Tibial artery (tissue), 4 donors: ENCODE measurements around the gene WDR27.

Source experiments
- DNase-seq, 2 donors: peaks; one replicate each; pipeline ENCODE4 v3.0.0-alpha.2; 2019
- H3K27ac ChIP-seq, 2 donors: fragments of 200-600 bp; sonication (generic) in 1 of 2; 1 replicate in 1 of 2; 2 replicates in 1 of 2; pipeline ENCODE4 v1.5.1; 2018 to 2019; ENCODE audit warnings: mild to moderate bottlenecking in 1 of 2
- H3K27me3 ChIP-seq, 2 donors: fragments of 200-600 bp; sonication (generic) in 1 of 2; one replicate each; pipeline versions ENCODE4 v1.5.1 to v1.6.0; 2016 to 2019
- H3K36me3 ChIP-seq, 3 donors: fragments of 200-600 bp; sonication (generic) in 2 of 3; one replicate each; pipeline ENCODE4 v1.5.1; 2016 to 2019; ENCODE audit warnings: mild to moderate bottlenecking in 2 of 3
- H3K4me1 ChIP-seq, 4 donors: fragments of 200-600 bp; sonication (generic) in 2 of 4; 1 replicate in 3 of 4; 2 replicates in 1 of 4; pipeline ENCODE4 v1.5.1; 2016 to 2019
- H3K4me3 ChIP-seq, 2 donors: fragments of 200-600 bp; sonication (generic) in 1 of 2; 1 replicate in 1 of 2; 2 replicates in 1 of 2; pipeline ENCODE4 v1.5.1; 2018 to 2019; ENCODE audit warnings: mild to moderate bottlenecking in 2 of 2
- H3K9me3 ChIP-seq, 3 donors: fragments of 200-600 bp; sonication (generic) in 1 of 3; one replicate each; pipeline ENCODE4 v1.5.1; 2016 to 2019
- intact Hi-C: fragments of 100-400 bp; cut with DNase I; formaldehyde crosslinking; loops from one replicate; pipeline ENCODE4 v1.15.0; 2023; ENCODE audit warnings: low total_unique reads
- TF ChIP-seq, protein P1 (sequence below), 2 experiments: fragments of 200-600 bp in 1 of 2; fragments of 450-650 bp in 1 of 2; IDR thresholded peaks; one replicate each; pipeline ENCODE4 v1.5.1; 2017 to 2019; ENCODE audit warnings: antibody characterized with exemption in 2 of 2, mild to moderate bottlenecking in 1 of 2, moderate library complexity in 1 of 2

WDR27 gene

DNA sequence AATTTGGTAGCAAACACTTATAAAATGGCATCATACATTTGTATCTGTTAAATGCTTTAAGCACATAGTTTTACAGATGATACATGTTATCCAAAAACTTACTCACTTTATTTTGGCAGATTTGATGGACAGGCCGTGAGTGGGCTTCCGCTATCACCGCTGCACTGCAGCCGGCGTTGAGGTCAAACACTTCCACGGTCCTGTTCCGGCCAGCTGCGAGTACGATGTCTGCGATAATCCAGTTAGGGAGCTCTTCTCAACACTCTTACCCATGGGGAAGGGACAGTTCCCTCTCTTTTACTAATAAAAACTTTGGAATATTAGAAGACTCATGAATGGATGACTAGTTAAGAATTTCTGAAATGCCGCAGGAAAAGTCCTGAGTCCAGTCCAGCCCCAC is 69.0 kb downstream of the WDR27 start:
- intact Hi-C loops: no loop called here
- Histone ChIP-seq H3K27ac (no peak overlapping the region), H3K4me3 (no peak overlapping the region), H3K36me3 (peaks cover 25 to 52% (median 31%) of the 10 kb centered on the region in 3 donors), H3K9me3 (no peaks in the 10 kb centered on the region), H3K4me1 (no peaks in the 10 kb centered on the region), H3K27me3 (no peaks in the 10 kb centered on the region)
- no peak for DNase-seq
- TF ChIP-seq, protein P1, sequence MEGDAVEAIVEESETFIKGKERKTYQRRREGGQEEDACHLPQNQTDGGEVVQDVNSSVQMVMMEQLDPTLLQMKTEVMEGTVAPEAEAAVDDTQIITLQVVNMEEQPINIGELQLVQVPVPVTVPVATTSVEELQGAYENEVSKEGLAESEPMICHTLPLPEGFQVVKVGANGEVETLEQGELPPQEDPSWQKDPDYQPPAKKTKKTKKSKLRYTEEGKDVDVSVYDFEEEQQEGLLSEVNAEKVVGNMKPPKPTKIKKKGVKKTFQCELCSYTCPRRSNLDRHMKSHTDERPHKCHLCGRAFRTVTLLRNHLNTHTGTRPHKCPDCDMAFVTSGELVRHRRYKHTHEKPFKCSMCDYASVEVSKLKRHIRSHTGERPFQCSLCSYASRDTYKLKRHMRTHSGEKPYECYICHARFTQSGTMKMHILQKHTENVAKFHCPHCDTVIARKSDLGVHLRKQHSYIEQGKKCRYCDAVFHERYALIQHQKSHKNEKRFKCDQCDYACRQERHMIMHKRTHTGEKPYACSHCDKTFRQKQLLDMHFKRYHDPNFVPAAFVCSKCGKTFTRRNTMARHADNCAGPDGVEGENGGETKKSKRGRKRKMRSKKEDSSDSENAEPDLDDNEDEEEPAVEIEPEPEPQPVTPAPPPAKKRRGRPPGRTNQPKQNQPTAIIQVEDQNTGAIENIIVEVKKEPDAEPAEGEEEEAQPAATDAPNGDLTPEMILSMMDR (IDR thresholded peaks at IDR 0.05): no peak

DNA sequence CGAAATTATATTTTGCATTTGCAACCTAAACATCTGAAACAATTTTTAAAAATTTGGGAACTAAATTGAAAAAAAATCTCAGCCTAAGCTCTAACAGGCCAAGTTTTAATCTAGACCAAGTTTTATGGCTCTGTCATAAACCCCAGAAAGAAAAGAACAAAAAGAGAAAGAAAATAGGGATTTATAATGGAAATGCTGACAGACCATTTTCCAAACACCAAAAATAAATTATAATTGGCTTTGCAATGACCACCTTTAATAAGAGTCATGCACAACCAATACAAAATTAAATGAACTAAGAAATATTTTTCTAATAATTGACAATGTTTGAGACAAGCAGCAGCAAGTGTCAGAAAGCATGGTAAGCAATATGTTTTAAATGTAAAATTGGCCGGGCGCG is 72.6 kb downstream of the WDR27 start:
- Histone ChIP-seq H3K4me1 (no peaks in the 10 kb centered on the region), H3K27me3 (no peaks in the 10 kb centered on the region), H3K27ac (no peak overlapping the region), H3K36me3 (peaks cover 27 to 68% (median 56%) of the 10 kb centered on the region in 3 donors), H3K9me3 (no peaks in the 10 kb centered on the region), H3K4me3 (no peak overlapping the region)
- intact Hi-C loops: no loop called here
- TF ChIP-seq, protein P1 (IDR thresholded peaks at IDR 0.05): no peak
- DNase-seq: no peak

DNA sequence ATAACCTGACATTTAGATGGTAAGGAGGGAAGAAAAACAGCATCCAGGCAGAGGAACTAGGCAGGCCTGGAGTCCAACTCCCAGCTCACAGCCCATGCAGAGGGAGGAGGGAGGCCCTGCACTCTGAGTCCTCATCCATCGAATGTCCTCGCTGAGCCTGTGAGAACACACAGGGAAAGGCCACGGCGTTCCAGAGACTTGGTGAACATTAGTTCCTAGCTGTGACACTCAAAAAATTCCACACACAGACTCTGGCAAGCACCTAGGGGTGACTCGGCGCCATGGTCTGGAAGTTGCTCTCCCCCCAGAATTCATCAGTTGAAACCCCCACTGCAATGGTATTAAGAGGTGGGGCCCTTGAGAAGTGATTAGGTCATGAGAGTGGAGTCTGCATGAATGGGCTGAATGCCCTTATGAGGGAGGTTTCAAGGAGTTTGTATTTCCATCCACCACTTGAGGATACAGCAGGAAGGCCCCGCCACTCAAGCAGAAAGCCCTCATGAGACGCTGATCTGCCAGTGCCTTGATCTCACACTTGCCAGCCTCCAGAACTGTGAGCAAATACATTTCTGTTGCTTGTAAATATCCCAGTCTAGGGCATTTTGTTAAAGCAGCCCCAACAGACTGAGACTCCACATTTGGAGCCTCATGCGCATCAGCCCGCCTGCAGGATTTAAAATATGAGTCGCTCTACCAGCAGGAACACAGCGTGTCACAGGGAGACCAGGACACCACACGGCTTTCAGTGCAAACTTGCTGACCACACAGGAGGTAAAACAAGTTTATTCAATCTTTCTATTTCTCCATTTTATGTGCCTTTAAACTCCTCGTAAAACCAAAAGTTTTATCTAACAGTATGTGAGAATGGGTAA is 73.9 kb downstream of the WDR27 start:
- Histone ChIP-seq H3K4me1 (no peaks in the 10 kb centered on the region), H3K9me3 (no peaks in the 10 kb centered on the region), H3K4me3 (no peak overlapping the region), H3K36me3 (peaks cover 14 to 62% (median 47%) of the 10 kb centered on the region in 3 donors), H3K27ac (no peak overlapping the region), H3K27me3 (no peaks in the 10 kb centered on the region)
- no peak for DNase-seq
- TF ChIP-seq, protein P1 (IDR thresholded peaks at IDR 0.05): no peak
- intact Hi-C loops: no loop called here

DNA sequence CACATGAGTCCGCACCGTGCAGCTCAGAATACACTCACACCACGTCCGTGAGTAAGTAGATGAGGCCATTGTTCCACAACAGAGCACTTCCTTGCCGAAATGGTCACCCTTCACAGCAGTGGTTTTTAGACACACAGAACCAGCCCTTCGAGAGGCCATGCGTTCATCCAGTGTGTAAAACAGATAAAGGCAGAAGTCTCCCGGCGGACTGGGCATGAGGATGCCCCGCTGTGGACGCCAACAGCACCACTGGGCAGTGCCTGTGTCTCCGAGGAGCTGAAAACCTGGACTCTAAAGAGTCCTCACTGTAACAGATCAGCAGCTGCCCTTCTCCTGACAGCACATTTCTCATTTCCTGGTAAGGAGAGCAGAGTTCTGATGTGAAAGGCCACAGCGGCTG is 75.2 kb downstream of the WDR27 start:
- H3K36me3 ChIP-seq: peaks cover 11 to 53% (median 44%) of the 10 kb centered on the region in 3 donors
- no peaks in the 10 kb centered on the region for H3K9me3 ChIP-seq
- H3K4me1 ChIP-seq: no peaks in the 10 kb centered on the region
- no peaks in the 10 kb centered on the region for H3K27me3 ChIP-seq
- no peak overlapping the region for H3K4me3 ChIP-seq
- no peak overlapping the region for H3K27ac ChIP-seq
- no peak for DNase-seq
- intact Hi-C loops: no loop called here
- TF ChIP-seq, protein P1 (IDR thresholded peaks at IDR 0.05): no peak

DNA sequence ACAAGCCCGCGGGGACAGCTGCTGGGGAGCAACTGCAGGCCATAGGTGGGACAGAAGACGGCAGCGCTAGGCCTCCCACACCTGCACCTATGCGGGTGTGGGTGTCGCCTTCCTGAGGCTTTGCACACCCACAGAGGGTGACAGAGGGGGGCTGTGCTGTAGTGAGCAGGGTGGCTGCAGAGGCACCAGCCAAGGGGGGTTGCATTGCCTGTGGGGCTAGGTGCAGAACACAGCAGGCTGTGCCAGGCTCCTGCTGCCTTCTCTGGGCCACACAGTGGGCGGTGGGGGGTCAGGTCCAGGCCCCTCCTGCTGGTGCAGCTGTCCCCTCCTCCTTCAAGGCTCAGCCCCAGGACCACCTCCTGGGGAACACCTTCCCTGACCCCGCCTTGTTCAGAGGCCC is 75.7 kb downstream of the WDR27 start:
- H3K9me3 ChIP-seq: no peaks in the 10 kb centered on the region
- H3K4me1 ChIP-seq: no peaks in the 10 kb centered on the region
- DNase-seq: no peak
- H3K27me3 ChIP-seq: no peaks in the 10 kb centered on the region
- H3K36me3 ChIP-seq: peaks cover 11 to 49% (median 44%) of the 10 kb centered on the region in 3 donors
- no peak overlapping the region for H3K27ac ChIP-seq
- intact Hi-C loops: no loop called here
- TF ChIP-seq, protein P1 (IDR thresholded peaks at IDR 0.05): no peak
- H3K4me3 ChIP-seq: no peak overlapping the region
